GM23338 (cell line): ENCODE data around the gene SRSF5. TPM values are rescaled to one million over a fixed set of nuclear protein-coding genes. Genes with fewer than 3 reads are reported as not detected.

Source experiments
- ATAC-seq: fragments of 200-7000 bp; cut with Tn5 transposase; 3 replicates; pipeline ENCODE4 v1.9.1; 2020
- DNase-seq: peaks from one replicate; pipeline ENCODE4 v3.0.0-alpha.2; 2015; ENCODE audit warnings: low spot score
- H2AFZ ChIP-seq: fragments of 200-600 bp; sonication (generic); 2 replicates; pipeline ENCODE4 v1.8.0; 2016; ENCODE audit warnings: antibody characterized with exemption, mild to moderate bottlenecking, moderate library complexity
- H3F3A ChIP-seq: fragments of 200-600 bp; sonication (generic); replicated peaks from 2 replicates; pipeline ENCODE4 v1.8.0; 2017; ENCODE audit warnings: antibody characterized with exemption, mixed run types, low read depth
- H3K27ac ChIP-seq: fragments of 200-600 bp; sonication (generic); 2 replicates; pipeline ENCODE4 v1.6.1; 2016; ENCODE audit warnings: low read depth
- H3K27me3 ChIP-seq: fragments of 200-600 bp; sonication (generic); 2 replicates; pipeline ENCODE4 v1.8.0; 2016; ENCODE audit warnings: mild to moderate bottlenecking, mixed run types, moderate library complexity; ENCODE audit not compliant: insufficient read depth
- H3K36me3 ChIP-seq: fragments of 200-600 bp; sonication (generic); 2 replicates; pipeline ENCODE4 v1.8.0; 2016; ENCODE audit warnings: mild to moderate bottlenecking; ENCODE audit not compliant: insufficient read depth
- H3K4me1 ChIP-seq: fragments of 200-600 bp; sonication (generic); 2 replicates; pipeline ENCODE4 v1.8.0; 2016; ENCODE audit warnings: mild to moderate bottlenecking, moderate library complexity; ENCODE audit not compliant: insufficient read depth
- H3K4me2 ChIP-seq: fragments of 200-600 bp; sonication (generic); 2 replicates; pipeline ENCODE4 v1.7.1; 2017; ENCODE audit warnings: mixed run types
- H3K4me3 ChIP-seq: fragments of 200-600 bp; sonication (generic); 2 replicates; pipeline ENCODE4 v1.6.1; 2016; ENCODE audit warnings: mixed run types
- H3K79me2 ChIP-seq: fragments of 200-600 bp; sonication (generic); replicated peaks from 2 replicates; pipeline ENCODE4 v1.8.0; 2017; ENCODE audit warnings: mild to moderate bottlenecking; ENCODE audit not compliant: insufficient read depth
- H3K9me2 ChIP-seq: fragments of 200-600 bp; sonication (generic); 2 replicates; pipeline ENCODE4 v1.8.0; 2017; ENCODE audit not compliant: insufficient read depth
- H4K20me1 ChIP-seq: fragments of 200-600 bp; sonication (generic); replicated peaks from 2 replicates; pipeline ENCODE4 v1.8.0; 2017; ENCODE audit warnings: mild to moderate bottlenecking; ENCODE audit not compliant: insufficient read depth
- H3K27ac Mint-ChIP-seq: 2 replicates; pipeline ENCODE4 v1.8.0; 2020; ENCODE audit warnings: inconsistent platforms, mild to moderate bottlenecking, moderate library complexity, mixed read lengths
- H3K27me3 Mint-ChIP-seq: 3 replicates; pipeline ENCODE4 v1.8.0; 2022; ENCODE audit warnings: low read depth, mild to moderate bottlenecking, moderate library complexity, mixed read lengths, inconsistent platforms; ENCODE audit not compliant: insufficient read depth, poor library complexity
- H3K36me3 Mint-ChIP-seq: 3 replicates; pipeline ENCODE4 v1.8.0; 2021; ENCODE audit warnings: low read depth, mild to moderate bottlenecking, inconsistent platforms, moderate library complexity, mixed read lengths
- H3K4me1 Mint-ChIP-seq: 3 replicates; pipeline ENCODE4 v1.8.0; 2020; ENCODE audit warnings: mild to moderate bottlenecking, inconsistent platforms, mixed read lengths
- H3K4me3 Mint-ChIP-seq: 3 replicates; pipeline ENCODE4 v1.8.0; 2021; ENCODE audit warnings: moderate library complexity, mild to moderate bottlenecking, inconsistent platforms, mixed read lengths
- H3K9me3 Mint-ChIP-seq: 3 replicates; pipeline ENCODE4 v1.8.0; 2020; ENCODE audit warnings: moderate library complexity, mild to moderate bottlenecking, inconsistent platforms, mixed read lengths
- CREB1 ChIP-seq: fragments of 250-450 bp; sonication (Bioruptor Pico); IDR thresholded peaks from 2 replicates; pipeline ENCODE4 v1.5.0; 2020; ENCODE audit warnings: low read depth, mild to moderate bottlenecking, moderate library complexity
- EZH2 ChIP-seq: fragments of 200-600 bp; sonication (generic); IDR thresholded peaks from one replicate; pipeline ENCODE4 v1.8.0; 2017; ENCODE audit warnings: antibody characterized with exemption, mild to moderate bottlenecking, low read depth; ENCODE audit not compliant: unreplicated experiment
- EZH2phosphoT487 ChIP-seq: fragments of 200-600 bp; sonication (generic); IDR thresholded peaks from one replicate; pipeline ENCODE4 v1.8.1; 2018; ENCODE audit warnings: antibody characterized with exemption; ENCODE audit not compliant: unreplicated experiment
- JUNB ChIP-seq: IDR thresholded peaks from one replicate; pipeline ENCODE4 v1.6.1; 2016; ENCODE audit warnings: antibody characterized with exemption; ENCODE audit not compliant: unreplicated experiment
- NANOG ChIP-seq: IDR thresholded peaks from 2 replicates; pipeline ENCODE4 v1.6.1; 2016; ENCODE audit warnings: antibody characterized with exemption, borderline replicate concordance
- POLR2AphosphoS5 ChIP-seq: IDR thresholded peaks from 2 replicates; pipeline ENCODE4 v1.6.1; 2016; ENCODE audit warnings: antibody characterized with exemption, low read depth
- STAT1 ChIP-seq: IDR thresholded peaks from one replicate; pipeline ENCODE4 v1.6.1; 2016; ENCODE audit warnings: antibody characterized with exemption; ENCODE audit not compliant: unreplicated experiment
- ZNF114 ChIP-seq: fragments of 250-450 bp; sonication (Bioruptor Pico); IDR thresholded peaks from 2 replicates; pipeline ENCODE4 v1.5.0; 2020; ENCODE audit warnings: mild to moderate bottlenecking, moderate library complexity
- ZNF331 ChIP-seq: fragments of 250-450 bp; sonication (Bioruptor Pico); IDR thresholded peaks from 2 replicates; pipeline ENCODE4 v1.5.0; 2020; ENCODE audit warnings: low read depth, mild to moderate bottlenecking, moderate library complexity
- polyA plus RNA-seq: library from polyadenylated mRNA; unstranded; fragments of >200 nt; fragmentation: Nextera tagmentation; extraction: Ambion mirVana; gene quantifications from 2 replicates; pipeline ENCODE4 v1.2.1, GENCODE V29; 2016
- total RNA-seq: library from RNA; depleted of rRNA; stranded (reverse); fragments of >200 nt; shearing (Covaris generic); gene quantifications from 2 replicates; pipeline ENCODE4 v1.2.3, GENCODE V29; 2014
- TF ChIP-seq, protein P1 (sequence below): fragments of 250-450 bp; sonication (Bioruptor Pico); IDR thresholded peaks from 2 replicates; pipeline ENCODE4 v1.5.0; 2020; ENCODE audit warnings: mild to moderate bottlenecking, moderate library complexity
- TF ChIP-seq, protein P2 (sequence below): IDR thresholded peaks from one replicate; pipeline ENCODE4 v1.6.1; 2018; ENCODE audit warnings: antibody characterized with exemption; ENCODE audit not compliant: unreplicated experiment
- TF ChIP-seq, protein P3 (sequence below), 2 experiments: fragments of 200-600 bp in 1 of 2; sonication (generic) in 1 of 2; conservative IDR thresholded peaks; 2 replicates each; pipeline versions ENCODE4 v1.5.1 to v1.6.1; 2016 to 2017; ENCODE audit warnings: antibody characterized with exemption in 2 of 2, low read depth in 2 of 2, mild to moderate bottlenecking in 2 of 2, moderate library complexity in 1 of 2
- TF ChIP-seq, protein P4 (sequence below): IDR thresholded peaks from 2 replicates; pipeline ENCODE4 v1.6.1; 2016; ENCODE audit warnings: antibody characterized with exemption

SRSF5 gene
- total and polyA plus RNA-seq, 2 experiments from 2014 or later, result 172 to 389 TPM

DNA sequence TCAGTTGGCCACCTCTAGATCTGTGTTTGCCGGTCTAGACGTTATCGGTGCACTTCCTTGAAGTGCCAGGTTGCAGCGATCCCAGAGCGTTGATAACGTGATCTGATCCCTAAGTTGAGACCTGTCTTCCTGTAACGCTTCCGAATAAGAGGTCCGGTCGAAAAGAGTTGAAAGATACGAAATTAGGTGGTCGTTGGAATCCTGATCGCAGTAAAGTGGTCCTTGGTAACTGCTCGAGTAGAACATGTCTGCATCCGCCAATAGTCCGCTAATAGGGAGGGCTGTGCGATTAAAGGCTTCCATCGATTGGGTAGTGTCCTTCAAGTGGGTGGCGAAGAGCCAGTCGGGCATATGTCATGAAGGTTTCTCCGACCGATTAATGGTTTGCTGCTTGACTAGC, 2.7 kb downstream of the SRSF5 start:
- TF ChIP-seq CREB1 (CRISPR knock-in tag) (no peak), ZNF114 (CRISPR knock-in tag) (no peak), POLR2AphosphoS5 (no peak), EZH2phosphoT487 (no peak), STAT1 (no peak), JUNB (no peak), EZH2 (no peak), ZNF331 (CRISPR knock-in tag) (no peak), NANOG (no peak)
- TF ChIP-seq, protein P1, sequence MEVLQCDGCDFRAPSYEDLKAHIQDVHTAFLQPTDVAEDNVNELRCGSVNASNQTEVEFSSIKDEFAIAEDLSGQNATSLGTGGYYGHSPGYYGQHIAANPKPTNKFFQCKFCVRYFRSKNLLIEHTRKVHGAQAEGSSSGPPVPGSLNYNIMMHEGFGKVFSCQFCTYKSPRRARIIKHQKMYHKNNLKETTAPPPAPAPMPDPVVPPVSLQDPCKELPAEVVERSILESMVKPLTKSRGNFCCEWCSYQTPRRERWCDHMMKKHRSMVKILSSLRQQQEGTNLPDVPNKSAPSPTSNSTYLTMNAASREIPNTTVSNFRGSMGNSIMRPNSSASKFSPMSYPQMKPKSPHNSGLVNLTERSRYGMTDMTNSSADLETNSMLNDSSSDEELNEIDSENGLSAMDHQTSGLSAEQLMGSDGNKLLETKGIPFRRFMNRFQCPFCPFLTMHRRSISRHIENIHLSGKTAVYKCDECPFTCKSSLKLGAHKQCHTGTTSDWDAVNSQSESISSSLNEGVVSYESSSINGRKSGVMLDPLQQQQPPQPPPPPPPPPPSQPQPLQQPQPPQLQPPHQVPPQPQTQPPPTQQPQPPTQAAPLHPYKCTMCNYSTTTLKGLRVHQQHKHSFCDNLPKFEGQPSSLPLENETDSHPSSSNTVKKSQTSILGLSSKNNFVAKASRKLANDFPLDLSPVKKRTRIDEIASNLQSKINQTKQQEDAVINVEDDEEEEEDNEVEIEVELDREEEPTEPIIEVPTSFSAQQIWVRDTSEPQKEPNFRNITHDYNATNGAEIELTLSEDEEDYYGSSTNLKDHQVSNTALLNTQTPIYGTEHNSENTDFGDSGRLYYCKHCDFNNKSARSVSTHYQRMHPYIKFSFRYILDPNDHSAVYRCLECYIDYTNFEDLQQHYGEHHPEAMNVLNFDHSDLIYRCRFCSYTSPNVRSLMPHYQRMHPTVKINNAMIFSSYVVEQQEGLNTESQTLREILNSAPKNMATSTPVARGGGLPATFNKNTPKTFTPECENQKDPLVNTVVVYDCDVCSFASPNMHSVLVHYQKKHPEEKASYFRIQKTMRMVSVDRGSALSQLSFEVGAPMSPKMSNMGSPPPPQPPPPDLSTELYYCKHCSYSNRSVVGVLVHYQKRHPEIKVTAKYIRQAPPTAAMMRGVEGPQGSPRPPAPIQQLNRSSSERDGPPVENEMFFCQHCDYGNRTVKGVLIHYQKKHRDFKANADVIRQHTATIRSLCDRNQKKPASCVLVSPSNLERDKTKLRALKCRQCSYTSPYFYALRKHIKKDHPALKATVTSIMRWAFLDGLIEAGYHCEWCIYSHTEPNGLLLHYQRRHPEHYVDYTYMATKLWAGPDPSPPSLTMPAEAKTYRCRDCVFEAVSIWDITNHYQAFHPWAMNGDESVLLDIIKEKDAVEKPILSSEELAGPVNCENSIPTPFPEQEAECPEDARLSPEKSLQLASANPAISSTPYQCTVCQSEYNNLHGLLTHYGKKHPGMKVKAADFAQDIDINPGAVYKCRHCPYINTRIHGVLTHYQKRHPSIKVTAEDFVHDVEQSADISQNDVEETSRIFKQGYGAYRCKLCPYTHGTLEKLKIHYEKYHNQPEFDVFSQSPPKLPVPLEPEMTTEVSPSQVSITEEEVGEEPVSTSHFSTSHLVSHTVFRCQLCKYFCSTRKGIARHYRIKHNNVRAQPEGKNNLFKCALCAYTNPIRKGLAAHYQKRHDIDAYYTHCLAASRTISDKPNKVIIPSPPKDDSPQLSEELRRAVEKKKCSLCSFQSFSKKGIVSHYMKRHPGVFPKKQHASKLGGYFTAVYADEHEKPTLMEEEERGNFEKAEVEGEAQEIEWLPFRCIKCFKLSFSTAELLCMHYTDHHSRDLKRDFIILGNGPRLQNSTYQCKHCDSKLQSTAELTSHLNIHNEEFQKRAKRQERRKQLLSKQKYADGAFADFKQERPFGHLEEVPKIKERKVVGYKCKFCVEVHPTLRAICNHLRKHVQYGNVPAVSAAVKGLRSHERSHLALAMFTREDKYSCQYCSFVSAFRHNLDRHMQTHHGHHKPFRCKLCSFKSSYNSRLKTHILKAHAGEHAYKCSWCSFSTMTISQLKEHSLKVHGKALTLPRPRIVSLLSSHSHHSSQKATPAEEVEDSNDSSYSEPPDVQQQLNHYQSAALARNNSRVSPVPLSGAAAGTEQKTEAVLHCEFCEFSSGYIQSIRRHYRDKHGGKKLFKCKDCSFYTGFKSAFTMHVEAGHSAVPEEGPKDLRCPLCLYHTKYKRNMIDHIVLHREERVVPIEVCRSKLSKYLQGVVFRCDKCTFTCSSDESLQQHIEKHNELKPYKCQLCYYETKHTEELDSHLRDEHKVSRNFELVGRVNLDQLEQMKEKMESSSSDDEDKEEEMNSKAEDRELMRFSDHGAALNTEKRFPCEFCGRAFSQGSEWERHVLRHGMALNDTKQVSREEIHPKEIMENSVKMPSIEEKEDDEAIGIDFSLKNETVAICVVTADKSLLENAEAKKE (CRISPR knock-in tag), result no peak
- TF ChIP-seq, protein P2, sequence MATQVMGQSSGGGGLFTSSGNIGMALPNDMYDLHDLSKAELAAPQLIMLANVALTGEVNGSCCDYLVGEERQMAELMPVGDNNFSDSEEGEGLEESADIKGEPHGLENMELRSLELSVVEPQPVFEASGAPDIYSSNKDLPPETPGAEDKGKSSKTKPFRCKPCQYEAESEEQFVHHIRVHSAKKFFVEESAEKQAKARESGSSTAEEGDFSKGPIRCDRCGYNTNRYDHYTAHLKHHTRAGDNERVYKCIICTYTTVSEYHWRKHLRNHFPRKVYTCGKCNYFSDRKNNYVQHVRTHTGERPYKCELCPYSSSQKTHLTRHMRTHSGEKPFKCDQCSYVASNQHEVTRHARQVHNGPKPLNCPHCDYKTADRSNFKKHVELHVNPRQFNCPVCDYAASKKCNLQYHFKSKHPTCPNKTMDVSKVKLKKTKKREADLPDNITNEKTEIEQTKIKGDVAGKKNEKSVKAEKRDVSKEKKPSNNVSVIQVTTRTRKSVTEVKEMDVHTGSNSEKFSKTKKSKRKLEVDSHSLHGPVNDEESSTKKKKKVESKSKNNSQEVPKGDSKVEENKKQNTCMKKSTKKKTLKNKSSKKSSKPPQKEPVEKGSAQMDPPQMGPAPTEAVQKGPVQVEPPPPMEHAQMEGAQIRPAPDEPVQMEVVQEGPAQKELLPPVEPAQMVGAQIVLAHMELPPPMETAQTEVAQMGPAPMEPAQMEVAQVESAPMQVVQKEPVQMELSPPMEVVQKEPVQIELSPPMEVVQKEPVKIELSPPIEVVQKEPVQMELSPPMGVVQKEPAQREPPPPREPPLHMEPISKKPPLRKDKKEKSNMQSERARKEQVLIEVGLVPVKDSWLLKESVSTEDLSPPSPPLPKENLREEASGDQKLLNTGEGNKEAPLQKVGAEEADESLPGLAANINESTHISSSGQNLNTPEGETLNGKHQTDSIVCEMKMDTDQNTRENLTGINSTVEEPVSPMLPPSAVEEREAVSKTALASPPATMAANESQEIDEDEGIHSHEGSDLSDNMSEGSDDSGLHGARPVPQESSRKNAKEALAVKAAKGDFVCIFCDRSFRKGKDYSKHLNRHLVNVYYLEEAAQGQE, result no peak
- TF ChIP-seq, protein P3, sequence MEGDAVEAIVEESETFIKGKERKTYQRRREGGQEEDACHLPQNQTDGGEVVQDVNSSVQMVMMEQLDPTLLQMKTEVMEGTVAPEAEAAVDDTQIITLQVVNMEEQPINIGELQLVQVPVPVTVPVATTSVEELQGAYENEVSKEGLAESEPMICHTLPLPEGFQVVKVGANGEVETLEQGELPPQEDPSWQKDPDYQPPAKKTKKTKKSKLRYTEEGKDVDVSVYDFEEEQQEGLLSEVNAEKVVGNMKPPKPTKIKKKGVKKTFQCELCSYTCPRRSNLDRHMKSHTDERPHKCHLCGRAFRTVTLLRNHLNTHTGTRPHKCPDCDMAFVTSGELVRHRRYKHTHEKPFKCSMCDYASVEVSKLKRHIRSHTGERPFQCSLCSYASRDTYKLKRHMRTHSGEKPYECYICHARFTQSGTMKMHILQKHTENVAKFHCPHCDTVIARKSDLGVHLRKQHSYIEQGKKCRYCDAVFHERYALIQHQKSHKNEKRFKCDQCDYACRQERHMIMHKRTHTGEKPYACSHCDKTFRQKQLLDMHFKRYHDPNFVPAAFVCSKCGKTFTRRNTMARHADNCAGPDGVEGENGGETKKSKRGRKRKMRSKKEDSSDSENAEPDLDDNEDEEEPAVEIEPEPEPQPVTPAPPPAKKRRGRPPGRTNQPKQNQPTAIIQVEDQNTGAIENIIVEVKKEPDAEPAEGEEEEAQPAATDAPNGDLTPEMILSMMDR (conservative IDR thresholded peaks at IDR 0.05; ENCODE audit: low read depth in 2 of 2), result no peak
- TF ChIP-seq, protein P4, sequence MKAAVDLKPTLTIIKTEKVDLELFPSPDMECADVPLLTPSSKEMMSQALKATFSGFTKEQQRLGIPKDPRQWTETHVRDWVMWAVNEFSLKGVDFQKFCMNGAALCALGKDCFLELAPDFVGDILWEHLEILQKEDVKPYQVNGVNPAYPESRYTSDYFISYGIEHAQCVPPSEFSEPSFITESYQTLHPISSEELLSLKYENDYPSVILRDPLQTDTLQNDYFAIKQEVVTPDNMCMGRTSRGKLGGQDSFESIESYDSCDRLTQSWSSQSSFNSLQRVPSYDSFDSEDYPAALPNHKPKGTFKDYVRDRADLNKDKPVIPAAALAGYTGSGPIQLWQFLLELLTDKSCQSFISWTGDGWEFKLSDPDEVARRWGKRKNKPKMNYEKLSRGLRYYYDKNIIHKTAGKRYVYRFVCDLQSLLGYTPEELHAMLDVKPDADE, result no peak
- Mint-ChIP-seq H3K36me3 (peaks cover 77% of the 10 kb centered on the region), H3K4me3 (peak overlapping the region; percentile 40; the same call in 2 of the 3 replicates), H3K4me1 (peaks cover 21% of the 10 kb centered on the region), H3K27ac (no peak overlapping the region), H3K27me3 (peaks cover 24% of the 10 kb centered on the region), H3K9me3 (peaks cover 4% of the 10 kb centered on the region; the same call in 1 of the 3 replicates)
- no peak for ATAC-seq
- Histone ChIP-seq H3K4me1 (peaks cover 14% of the 10 kb centered on the region), H3F3A (peaks cover 7% of the 10 kb centered on the region), H3K27ac (no peak overlapping the region), H3K4me2 (no peak overlapping the region; the same call in 1 of the 2 replicates), H3K36me3 (peaks cover 61% of the 10 kb centered on the region), H3K9me2 (no peaks in the 10 kb centered on the region), H3K4me3 (no peak overlapping the region), H3K27me3 (no peaks in the 10 kb centered on the region), H4K20me1 (peaks cover 48% of the 10 kb centered on the region), H3K79me2 (peaks cover 51% of the 10 kb centered on the region), H2AFZ (no peak overlapping the region)
- no peak for DNase-seq
